GM12873 (cell line): Measurements from ENCODE around the gene SLC4A9.

Source experiments
- TF ChIP-seq, protein P1 (sequence below): IDR thresholded peaks from 2 replicates; pipeline ENCODE4 v1.5.1; 2012; ENCODE audit warnings: low read depth, mild to moderate bottlenecking, moderate library complexity, low read length, control low read depth; ENCODE audit not compliant: insufficient read depth; ENCODE audit errors: missing control alignments

The SLC4A9 gene

GRCh38 chr5:140339636-140340035, 20.4 kb upstream of the SLC4A9 start:
- TF ChIP-seq, protein P1, sequence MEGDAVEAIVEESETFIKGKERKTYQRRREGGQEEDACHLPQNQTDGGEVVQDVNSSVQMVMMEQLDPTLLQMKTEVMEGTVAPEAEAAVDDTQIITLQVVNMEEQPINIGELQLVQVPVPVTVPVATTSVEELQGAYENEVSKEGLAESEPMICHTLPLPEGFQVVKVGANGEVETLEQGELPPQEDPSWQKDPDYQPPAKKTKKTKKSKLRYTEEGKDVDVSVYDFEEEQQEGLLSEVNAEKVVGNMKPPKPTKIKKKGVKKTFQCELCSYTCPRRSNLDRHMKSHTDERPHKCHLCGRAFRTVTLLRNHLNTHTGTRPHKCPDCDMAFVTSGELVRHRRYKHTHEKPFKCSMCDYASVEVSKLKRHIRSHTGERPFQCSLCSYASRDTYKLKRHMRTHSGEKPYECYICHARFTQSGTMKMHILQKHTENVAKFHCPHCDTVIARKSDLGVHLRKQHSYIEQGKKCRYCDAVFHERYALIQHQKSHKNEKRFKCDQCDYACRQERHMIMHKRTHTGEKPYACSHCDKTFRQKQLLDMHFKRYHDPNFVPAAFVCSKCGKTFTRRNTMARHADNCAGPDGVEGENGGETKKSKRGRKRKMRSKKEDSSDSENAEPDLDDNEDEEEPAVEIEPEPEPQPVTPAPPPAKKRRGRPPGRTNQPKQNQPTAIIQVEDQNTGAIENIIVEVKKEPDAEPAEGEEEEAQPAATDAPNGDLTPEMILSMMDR: no peak

DNA sequence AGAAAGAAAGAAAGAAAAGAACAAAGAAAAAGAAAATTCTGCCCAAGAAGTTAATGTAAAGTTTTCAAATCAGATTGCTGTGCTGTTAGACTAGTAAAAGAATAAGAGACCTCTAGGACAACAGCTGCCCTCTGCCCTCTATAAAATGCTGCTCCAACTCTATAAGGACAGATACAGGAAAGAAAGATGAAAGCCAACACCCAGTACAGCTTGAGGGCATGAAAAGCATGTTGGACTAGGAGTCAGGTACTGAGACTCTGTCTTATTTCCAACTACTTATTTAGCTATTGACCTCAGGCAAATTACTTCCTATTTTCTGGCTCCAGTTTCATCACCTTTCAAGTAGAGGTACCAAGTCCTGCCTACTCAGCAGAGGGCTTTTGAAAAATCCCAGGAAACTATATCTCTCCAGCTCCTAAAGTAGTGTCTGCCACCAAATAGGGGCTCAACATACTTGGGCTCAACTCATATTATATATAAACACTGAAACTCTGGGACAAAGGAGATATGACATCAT, 19.3 kb upstream of the SLC4A9 start:
- TF ChIP-seq, protein P1: no peak

GRCh38 chr5:140341591-140341990, 18.4 kb upstream of the SLC4A9 start:
- TF ChIP-seq, protein P1: no peak

DNA sequence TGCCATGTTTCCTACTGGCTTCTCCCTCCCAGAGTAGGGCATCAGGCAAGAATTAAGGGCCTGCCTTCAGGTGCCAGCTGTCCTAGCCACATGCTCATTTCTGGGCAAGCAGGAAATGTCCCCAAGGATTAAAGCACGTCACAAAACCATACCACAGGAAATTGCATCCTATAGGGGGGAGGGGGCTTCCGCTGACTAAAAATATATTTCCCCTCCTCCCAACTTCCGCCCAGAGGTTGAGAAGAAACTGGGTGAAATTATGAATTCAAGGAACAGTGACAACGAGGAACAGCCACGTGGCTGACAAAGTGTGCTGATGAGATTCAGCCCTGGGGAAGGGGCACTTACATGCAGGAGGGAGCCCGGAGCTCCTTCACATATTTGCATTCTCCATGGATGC, 17.7 kb upstream of the SLC4A9 start:
- TF ChIP-seq, protein P1: no peak

DNA sequence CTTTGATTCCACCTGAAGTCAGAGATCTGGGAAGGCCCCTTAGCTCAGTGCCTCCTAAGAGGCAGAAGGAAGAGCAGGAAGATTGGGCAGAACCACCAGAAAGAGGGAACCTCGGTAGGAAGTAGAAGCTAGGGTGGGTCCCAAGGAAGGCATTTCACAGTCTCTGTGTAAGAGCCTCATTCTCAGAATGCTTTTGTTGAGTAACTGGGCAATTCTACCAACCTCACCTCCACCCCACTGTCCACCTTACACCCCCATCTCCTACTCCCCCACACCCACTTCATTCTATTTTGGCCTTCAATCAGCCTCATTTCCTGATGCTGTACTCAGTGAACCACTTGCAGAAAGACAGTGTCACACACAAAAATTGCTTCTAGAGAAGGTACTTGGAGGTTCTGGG, 17.1 kb upstream of the SLC4A9 start:
- TF ChIP-seq, protein P1: no peak

DNA sequence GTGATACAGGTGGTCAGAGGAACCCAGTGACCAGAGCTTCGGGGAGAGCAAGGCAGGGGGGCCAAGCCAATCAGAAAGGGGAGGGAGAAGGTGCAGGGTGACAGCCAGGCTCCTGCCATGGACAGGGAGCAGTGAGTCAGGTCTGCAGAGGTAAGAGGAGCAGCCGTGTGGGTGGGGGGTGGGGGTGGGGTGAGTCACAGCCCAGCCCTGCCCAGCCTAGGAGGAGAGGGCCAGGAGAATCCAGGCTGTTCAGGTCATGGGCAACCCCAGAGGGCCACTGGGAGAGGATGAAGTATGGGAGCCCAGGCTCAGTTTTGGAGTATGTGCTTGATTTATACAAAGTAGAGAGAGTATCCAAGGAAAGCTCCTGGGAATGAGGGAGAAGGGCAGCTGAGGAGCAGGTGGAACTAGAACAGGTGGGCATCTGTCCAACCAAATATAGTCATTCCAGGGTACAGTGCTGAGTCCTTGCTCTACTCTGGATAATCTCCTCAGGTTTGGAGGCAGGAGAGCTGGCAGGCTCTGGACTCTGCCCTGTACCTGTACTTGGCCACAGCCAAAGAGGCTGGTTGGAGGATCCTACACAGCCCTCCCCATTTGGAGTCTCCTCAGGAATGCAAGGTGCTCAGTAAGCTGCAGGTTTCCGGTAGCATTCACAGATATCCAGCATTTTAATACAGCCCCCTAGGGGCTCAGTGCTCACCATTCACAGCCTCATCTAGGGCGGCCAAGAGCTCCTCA, 15.1 kb upstream of the SLC4A9 start:
- TF ChIP-seq, protein P1: no peak

DNA sequence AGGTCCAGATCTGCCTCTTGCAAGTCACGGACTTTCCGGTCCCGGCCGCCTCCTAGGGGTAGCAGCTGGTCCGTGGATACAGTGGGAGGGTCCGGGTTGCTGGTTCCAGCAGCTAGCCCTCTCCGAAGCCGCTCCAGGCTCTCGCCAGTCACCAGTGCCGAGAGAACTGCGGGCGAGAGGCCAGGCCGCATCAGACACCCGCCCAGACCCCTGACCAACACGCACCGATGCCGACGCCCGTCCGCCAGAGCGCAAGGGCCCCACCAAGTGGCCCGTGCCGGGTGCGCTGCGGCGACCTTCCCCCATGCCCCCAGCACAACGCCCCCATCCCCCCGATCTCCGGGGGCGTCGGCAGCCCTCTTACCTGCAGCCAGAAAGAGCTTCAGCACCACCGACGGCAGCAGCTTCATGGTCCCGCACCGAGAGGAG, 14.1 kb upstream of the SLC4A9 start:
- TF ChIP-seq, protein P1: no peak
